Dedifferentiated amniotic fluid mesenchymal stem cell (primary cell): ENCODE measurements around the gene RPS27L.

Source experiments
- DNase-seq: peaks from one replicate; pipeline ENCODE4 v3.0.0-alpha.2; 2016; ENCODE audit errors: extremely low spot score

The RPS27L gene

DNA sequence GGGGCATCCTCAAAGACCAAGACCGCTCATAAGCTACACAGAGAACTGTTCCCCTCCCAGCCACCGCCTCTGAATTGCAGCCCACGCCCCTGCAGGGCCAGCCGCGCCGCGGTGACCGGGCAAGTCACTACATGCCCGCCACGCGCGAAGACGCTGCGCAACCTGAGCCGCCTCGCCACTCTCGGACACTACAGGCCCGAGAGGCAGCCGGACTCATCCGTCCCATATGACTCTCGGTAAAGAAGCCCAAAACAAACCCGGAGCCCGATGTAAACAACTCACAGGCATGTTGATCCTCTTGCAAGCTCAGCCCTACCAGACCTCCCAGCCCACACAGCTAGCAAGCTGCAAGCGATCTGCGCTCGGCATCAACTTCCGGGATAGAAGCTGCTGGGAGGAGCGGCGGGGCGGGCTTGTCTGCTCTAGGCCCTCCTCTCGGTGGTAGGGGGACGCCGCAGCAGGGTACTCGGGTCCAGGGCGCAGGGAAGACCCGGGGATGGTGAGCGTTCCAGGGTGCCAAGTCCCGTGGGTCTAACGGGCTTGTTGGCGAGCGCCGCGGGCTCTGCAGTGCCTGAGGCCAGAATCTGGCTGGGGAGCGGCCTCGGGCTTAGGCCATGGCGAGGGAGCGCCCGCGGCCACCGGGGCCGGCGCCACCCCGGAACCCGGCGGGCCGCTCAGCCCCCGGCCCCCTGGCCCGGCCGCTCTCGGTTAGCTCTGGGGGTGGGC is at the start of gene RPS27L:
TSS of gene RPS27L (minus strand) at position 360 of the 726 bp plus-strand sequence. CDS start at position 288, 72 bp downstream.
- peak; percentile 88 for DNase-seq

DNA sequence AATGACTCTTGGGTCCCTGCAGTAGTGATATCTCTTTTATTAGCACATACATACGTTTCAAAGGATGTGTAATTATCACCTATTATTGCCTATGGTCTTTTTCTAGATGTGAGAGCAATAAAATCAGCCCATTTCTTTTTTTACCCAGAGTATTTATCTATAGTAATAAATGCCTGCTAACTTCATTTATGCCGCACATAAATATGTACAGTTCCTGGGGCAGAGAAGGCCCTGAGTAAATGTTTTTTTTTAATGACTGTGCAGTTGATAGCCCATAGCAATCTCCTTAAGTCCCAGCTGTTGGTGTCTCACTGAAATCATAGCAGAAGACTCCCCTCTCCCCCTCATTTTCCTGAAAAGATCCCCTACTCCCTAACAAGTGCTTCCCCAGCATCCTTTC is 48.8 kb upstream of the RPS27L start:
- no peak for DNase-seq

DNA sequence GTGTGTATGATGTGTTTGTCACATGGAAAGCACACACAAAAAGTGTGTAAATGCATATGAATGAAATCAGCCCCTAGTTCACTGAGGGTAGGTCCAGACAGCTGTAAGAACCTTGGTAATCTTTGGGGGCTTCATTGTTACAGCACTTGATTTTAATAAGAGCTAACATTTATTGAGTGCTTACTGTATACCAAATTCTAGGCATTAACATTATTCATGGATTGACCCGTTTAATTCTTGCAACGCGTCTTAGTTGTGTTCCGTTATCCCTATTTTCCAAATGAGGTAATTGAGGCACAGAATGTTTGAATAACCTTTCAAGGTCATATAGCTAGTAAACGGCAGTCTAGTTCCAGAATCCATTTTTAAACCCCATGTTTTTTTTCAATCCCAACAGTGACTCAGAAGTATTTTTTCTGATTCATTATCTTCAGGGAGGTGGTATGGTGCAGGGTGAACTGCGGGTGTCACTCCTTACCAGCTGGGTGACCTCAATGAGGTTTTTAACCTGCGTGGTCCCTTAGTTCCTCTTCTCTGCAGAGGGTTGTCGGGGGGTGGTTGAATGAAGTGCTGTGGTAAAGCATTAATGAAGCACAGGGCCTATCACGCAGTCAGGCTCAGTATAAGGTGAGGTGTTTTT is 46.3 kb upstream of the RPS27L start:
- DNase-seq: no peak

DNA sequence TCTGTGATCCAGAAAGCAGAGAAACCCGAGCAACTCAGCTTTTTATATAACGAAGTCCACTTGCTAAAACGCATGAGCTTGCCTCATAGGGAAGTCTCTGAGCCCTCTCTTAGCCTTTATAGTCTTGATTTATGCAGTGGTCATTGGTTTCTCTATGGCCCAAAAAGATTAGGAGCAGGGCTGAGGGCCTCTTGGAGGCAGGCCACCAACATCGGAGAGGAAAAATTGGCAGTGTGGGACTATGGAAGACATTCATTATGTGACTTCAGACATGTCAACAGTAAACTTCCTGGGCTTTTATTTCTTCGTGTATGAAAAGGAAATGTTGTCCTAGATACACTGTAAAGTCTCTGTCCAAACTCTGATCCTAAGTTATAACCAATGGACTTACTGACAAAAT is 45.6 kb upstream of the RPS27L start:
- DNase-seq: no peak

DNA sequence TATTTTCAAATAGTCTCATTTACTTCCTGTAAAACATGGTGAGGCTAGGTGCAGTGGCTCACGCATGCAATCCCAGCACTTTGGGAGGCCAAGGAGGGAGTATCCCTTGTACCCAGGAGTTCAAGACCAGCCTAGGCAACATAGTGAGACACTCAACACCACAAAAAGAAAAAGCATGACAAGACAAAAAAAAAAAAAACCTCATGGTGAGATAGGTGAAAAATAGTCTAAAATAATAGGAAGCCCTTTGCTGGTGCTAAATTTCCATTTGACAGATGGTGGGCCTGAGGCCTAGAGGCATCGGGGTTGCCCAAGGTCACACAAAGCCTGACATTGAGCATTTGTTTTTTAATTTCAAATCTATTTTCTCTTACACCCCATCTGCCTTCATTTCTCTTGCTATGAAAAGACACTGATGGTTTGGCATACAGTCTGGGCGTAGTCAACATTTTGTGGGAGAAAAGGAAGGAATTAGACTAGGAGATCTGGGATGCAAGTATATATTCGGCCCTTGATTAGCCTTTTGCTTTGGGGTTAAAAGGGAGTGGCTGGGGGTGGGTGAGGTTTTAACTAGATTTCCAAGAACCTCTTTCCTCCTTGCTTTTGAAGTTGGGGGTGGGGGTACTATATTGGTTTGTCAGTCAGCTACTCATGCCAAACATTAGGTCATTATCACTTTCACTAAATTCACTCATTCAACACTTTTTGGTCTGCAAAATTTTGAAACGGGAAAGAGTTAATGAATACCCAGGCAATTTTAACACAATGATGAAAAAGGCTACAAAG is 43.4 kb upstream of the RPS27L start:
- DNase-seq: no peak

DNA sequence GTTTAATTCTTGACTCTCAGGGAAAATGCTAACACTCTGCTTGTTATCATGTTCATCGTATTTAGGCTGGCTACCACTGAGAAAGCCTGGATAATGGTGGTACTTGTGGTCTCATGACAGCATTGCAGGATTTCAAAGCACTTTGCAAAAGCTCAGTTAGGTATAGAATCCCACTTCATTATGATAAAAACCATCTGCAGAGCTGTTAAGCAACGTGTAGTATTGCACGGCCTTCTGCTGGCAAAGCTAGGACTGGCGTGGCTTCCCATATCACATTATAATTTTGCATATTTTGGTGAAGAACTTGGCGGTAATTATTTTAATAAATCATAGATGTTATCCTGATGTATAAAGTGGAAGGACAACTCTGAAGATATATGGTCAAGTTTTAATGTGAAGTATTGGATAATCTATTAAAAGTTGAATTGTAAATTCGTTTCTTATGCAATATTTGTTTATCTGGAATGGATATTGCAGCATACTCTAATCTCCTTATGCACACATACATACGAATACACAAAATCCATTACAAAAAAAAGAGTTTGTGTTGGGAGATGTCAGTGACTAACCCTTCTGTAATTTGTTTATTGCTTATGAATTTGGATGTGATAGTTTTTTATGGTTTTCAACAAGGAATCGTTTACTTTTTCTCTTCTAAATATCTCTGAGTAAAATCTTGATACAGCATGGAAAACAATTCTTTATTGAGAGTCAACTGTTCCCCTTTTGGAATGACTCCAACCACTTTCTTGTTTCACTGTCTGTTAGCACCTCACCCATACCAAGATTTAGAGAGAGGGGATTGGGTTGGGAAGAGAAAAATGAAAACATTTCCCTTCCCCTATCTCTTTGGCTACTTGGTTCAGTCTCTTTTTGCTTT is 41.3 kb upstream of the RPS27L start:
- no peak for DNase-seq

DNA sequence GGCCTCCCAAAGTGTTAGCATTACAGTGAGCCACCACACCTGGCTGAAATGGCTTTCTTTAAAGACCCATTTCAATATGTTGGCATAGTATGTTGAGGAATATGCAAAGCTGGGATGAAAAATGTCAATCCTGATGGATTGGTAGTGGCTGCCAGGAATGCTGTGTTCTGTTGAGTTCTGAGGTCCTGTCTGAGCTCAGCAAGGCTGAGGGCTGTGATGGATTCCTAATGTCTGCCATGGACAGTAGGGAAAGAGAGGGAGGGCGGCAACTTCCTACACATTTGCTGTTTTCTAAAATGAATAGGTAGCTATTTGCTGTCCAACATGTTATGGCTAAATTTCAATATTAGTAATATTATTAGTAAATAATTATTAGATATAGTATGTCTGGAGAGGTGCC is 40.3 kb upstream of the RPS27L start:
- DNase-seq: no peak

DNA sequence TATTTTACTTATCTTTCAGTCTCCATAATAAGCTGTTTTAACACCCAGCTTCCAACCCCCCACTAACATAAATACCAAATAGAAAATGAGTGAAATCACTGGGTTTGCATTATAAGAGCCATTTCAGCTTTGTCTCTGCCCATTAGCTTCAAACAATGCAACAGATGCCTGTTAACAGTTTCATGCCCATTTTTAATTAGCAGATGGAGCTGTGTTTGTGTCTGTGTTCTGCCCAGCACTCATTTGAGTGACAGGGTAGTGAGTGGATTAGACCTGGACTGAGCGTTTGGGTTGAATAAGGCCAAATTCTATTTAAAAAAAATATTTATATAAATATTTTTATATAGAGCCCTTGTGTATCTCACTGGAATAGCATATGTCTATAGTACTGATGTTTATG is 39.6 kb upstream of the RPS27L start:
- DNase-seq: no peak

DNA sequence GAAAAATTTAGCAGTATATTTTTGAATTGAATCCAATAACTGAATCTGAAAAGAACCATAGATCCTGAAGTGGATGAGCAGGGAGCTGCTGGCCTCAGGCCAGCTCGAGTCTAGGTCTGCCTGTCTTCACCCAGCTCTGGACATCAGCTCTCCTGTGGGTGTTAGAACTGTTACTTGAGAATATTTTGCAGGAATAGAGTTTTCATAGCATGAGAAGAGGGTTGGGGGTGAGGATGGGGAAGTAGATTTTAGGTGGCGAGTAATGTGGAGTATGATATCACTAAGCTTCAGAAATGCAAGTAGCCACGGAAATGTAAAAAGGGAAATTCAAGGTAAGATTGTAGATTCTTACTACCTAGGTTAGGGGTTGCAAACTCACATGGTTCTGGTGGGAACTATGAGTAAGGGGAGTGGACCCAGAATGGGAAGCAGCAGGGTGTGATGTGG is 38.3 kb upstream of the RPS27L start:
- DNase-seq: no peak

DNA sequence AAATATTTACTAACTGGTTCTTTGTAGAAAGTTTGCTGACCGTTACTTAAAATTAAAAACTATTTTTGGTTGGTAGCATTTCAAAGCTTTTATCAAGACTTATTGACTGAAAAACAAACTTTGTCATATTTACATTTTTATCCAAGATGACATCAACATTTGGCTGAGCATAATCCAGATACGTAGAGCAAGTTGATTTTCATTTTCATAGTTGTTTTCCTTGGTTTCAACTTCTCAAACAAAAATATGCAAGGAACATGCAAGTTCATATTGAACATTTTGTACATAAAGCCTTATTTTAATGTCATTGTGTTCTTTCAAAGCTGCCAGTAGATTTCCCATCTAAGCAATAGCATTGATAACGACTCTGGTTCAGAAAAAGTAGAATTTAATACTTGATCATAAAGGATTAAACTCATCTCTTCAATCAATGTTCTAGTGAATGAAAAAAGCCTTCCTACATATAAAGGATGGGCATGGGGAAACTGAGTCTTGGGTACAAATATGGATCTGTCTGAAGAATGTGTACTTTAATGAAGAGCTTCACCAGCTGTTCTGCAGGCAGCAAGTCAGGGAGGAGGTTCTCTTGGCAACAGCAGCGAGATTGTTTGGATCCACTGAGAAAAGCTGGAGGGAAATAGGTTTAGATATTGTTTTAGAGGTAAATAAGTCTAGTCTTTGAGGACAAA is 37.7 kb upstream of the RPS27L start:
- DNase-seq: no peak

DNA sequence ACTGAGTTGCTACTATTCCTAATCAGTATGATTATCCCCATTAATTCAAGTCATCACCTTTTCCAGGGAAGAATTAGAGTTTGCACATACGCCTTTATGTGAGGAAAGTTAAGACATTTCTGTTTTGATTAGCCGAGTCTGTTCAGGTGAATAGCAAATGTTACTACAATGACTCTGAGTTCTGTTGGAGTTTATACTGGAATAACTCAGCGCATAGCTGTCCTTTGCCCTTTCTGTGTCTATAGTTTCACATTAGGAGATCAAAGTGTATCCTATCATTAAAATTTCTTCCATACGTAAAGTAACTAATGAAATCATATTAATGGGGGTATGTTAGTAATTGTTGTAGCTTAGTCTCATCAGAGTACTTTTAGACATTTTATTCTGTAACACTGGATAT is 37.0 kb upstream of the RPS27L start:
- DNase-seq: no peak

DNA sequence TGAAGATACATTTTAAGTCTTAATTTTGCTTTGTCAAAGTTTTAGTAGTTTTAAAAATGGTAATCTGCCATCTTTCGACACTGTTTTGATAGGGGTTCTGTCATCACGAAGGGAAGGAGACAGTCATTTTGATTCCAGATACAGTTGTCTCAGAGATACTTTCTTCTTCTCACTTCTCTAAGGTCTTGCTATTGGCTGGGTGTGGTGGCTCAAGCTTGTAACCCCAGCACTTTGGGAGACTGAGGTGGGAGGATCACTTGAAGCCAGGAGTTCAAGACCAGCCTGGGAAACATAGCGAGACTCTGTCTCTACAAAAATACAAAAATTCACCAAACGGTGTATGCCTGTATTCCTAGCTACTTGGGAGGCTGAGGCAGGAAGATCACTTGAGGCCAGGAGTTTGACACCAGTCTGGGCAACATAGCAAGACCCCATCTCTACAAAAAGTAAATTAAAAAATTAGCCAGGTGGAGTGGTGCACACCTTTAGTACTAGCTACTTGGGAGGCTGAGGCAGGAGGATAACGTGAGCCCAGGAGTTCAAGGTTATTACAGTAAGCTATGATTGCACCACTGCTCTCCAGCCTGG is 35.4 kb upstream of the RPS27L start:
- no peak for DNase-seq

DNA sequence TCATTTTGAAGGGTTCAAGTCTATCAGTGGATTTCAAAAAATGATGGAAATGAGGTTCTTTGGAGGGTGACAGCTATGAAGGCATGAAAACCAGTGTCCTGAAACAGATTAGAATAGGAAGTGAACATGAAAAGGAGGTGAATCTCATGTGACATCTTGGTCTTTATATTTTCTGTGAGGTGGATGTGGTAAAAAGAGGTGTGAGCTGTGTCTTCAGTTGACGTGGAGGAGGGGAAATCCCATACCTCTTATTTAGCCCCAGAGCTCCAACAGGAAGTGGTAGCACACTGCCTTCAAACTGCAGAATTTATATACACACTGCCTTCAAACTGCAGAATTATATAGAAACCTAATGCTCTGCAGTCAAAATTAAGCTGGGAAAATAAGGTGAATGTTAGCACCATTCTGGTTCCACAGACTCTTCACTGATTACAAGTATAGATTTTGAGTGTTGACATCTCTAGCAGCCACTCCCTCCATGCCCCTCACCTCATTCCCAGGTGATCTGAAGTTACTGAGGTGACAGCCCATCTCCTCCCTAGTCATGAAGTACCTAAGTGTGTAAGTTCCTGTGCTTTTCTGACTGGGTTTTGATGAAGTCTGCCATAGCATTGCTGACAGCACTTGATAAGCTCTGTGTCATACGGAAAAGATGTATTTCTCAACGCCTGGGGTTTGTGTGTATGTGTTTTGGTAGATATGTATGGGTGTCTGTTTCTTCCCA is 34.8 kb upstream of the RPS27L start:
- no peak for DNase-seq

DNA sequence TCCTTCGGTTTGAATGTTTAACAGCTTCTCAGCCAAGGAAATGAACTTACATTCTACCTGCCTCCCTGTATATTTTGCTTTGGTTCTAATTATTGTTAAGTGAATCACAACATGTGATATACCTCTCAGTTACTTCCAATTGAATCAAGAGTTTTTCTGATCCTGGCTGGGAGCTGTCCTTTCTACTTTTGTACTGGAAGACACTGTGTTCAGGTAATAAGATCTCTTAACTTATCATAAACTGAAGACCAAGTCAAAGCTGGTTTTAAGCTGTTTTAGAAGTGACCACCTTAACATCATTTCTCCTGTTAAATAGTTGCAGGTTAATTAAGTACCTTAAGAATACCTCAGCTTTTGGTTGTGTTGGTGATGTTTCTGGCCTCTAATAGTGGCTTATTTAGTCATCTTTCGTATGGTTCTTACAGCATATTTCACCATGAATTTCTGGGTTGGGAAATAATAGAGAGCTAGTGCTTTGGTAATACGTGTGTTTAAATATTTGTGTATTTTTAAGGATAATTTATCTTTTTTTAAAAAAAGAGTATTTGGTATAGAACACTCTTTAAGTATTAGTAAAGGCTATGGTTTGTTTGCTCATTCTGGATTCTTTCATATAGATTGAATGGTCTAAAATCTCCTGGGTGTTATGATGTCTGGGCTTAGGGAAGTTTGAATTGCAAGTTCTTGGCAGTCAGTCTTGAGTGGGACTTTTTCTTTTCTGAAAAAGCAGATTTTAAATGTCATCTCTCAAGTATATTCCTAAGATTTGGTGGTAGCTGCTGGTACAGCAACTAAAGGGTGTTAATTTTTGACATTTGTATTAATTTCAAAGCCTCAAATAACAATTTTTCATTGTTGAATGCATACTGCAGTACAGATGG is 33.7 kb upstream of the RPS27L start:
- DNase-seq: no peak

DNA sequence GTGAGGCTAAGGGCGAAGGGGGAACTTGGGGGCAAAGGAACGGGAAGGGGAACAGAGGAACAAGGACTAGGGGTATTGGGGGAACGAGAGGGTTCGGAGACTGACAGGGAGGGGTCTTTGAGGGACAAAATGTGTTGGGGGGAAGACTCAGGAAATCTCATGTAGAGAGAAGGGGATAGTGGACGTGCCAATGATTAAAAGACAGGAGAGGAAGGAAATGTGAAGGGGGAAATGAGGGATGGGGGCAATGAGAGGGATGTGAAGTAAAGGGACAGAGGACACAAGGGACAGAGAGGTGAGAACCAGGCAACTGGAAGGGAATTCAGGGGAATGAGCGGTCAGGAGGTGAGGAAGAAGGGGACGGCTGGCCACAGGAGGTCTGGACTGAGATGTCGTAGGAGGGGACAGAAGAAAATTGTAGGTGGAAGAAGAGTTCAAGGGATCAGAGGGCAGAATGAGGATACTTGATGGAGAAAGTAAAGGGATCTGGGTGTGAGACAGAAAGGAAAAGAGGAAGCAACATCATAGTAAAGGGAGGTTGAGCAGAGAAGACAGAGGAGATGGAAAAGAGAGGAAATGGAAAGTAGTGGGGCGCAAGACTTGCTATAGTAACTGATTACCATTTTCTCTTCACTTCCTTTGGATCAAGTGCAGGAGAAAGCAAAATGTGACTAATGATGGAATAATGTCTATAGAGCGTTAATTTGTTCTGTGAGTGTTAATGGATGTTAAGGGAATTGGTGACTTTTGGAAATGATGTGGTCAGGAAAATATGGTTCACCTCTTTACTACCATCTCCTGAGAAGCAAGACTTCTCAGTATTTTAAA is 32.9 kb upstream of the RPS27L start:
- no peak for DNase-seq

DNA sequence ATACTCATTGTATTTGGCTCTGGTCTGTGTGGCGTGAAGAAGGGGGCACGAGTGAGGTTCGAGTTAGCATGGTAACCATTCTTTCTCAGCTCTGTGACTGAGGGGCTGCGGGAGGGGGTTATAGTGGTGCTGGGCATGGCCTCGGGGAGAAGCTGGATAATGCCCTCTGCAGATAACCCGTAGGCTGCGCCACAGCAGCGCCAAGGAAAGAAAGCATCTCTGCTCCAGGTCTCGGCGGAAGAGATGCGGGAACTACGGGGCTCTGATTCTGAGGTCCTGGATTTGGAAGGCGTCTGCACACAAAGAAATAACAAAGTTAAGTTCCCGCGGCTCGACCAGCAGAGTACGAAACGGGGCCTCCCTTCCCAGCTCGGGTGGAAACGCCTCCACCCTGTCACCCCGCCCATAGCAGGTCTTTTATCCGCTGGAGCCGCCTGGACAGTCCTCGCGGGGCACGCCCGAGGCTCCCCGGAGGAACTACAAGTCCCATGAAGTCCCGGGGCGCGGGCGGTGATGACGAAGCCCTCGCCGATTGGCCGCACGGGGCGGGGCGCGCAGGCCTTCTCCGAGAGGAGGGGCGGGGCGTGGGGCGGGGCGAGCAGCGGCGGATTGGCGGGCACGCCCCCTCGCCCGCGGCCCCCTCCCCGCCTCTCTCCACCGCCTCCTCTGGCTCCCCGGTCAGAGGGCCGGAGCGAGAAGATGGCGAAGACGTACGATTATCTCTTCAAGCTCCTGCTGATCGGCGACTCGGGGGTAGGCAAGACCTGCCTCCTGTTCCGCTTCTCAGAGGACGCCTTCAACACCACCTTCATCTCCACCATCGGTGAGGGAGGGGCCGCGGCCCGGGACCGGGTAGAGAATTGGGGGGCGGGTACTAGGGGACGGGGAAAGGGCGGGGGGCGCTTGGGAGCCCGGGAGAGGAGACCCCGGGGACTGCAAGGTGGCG is 31.9 kb upstream of the RPS27L start, which contains the start of gene RAB8B:
TSS of gene RAB8B (plus strand) at position 681 of the 946 bp plus-strand sequence. CDS start at position 700, 19 bp downstream.
- peak; percentile 95 for DNase-seq
